GM21423 (cell line): ENCODE measurements around the gene NLGN3.

Experiments used
- ATAC-seq: cut with Tn5 transposase; IDR thresholded peaks from one replicate; pipeline ENCODE4 v1.9.1; 2021; ENCODE audit warnings: mild to moderate bottlenecking, moderate library complexity; ENCODE audit not compliant: unreplicated experiment

Gene NLGN3

GRCh38 chrX:71144651-71145050 is at the start of gene NLGN3:
Gene NLGN3, plus strand, starts transcription at chrX:71144841. Its CDS starts 2,909 bp downstream, at chrX:71147750.
- ATAC-seq = no peak

- no peak for ATAC-seq
These were observed 49.6 kb upstream of the NLGN3 start for GRCh38 chrX:71095033-71095432.

- ATAC-seq = peak; percentile 86
These were observed 49.1 kb upstream of the NLGN3 start, which contains the start of gene FOXO4 for GRCh38 chrX:71095555-71095980. Gene FOXO4, plus strand, starts transcription at chrX:71095851. Its CDS starts 678 bp downstream, at chrX:71096529.

- peak; percentile 34 for ATAC-seq
These were observed 48.5 kb upstream of the NLGN3 start for GRCh38 chrX:71095981-71096759.

GRCh38 chrX:71096760-71097032 is 47.9 kb upstream of the NLGN3 start:
- no peak for ATAC-seq

GRCh38 chrX:71098302-71098701 is 46.3 kb upstream of the NLGN3 start:
- ATAC-seq = no peak

- ATAC-seq = no peak
These were observed 45.6 kb upstream of the NLGN3 start for GRCh38 chrX:71098951-71099506.

- ATAC-seq = no peak
These were observed 44.9 kb upstream of the NLGN3 start for GRCh38 chrX:71099736-71100135.

- no peak for ATAC-seq
These were observed 43.8 kb upstream of the NLGN3 start for GRCh38 chrX:71100581-71101505.

GRCh38 chrX:71102292-71102691 is 42.3 kb upstream of the NLGN3 start:
- ATAC-seq = no peak

- peak; percentile 50 for ATAC-seq
These were observed 41.3 kb upstream of the NLGN3 start for GRCh38 chrX:71103110-71103983.

GRCh38 chrX:71105628-71106027 is 39.0 kb upstream of the NLGN3 start:
- no peak for ATAC-seq

- no peak for ATAC-seq
These were observed 38.2 kb upstream of the NLGN3 start, which contains the start of gene CXorf65 for GRCh38 chrX:71106427-71106826. Gene CXorf65, minus strand, starts transcription at chrX:71106740. Its CDS starts 184 bp downstream, at chrX:71106556.

GRCh38 chrX:71107245-71107644 is 37.4 kb upstream of the NLGN3 start:
- ATAC-seq = no peak

- no peak for ATAC-seq
These were observed 36.8 kb upstream of the NLGN3 start for GRCh38 chrX:71107762-71108360.

GRCh38 chrX:71109051-71109450 is 35.6 kb upstream of the NLGN3 start:
- ATAC-seq = no peak

GRCh38 chrX:71111141-71111843 is 33.3 kb upstream of the NLGN3 start, which contains the start of gene IL2RG:
Gene IL2RG, minus strand, starts transcription at chrX:71111577. Its CDS starts 38 bp downstream, at chrX:71111539.
- peak; percentile 92 for ATAC-seq

- ATAC-seq = peak; percentile 18
These were observed 32.7 kb upstream of the NLGN3 start for GRCh38 chrX:71111921-71112431.

- no peak for ATAC-seq
These were observed 27.3 kb upstream of the NLGN3 start for GRCh38 chrX:71117358-71117757.
